Adrenal gland (tissue), 12 donors: ENCODE results near the gene NANS. TPM values are rescaled to one million over a fixed set of nuclear protein-coding genes. Genes with fewer than 3 reads are reported as not detected.
A peak's percentile ranks its signal among the peaks of the same experiment; 100 is the strongest.

Source experiments
- DNase-seq, 7 donors: peaks; one replicate each; pipeline ENCODE4 v3.0.0-alpha.2; 2019 to 2020
- H3K27ac ChIP-seq, 5 donors: fragments of 200-600 bp; sonication (generic) in 4 of 5; 1 replicate in 3 of 5; 2 replicates in 2 of 5; pipeline versions ENCODE4 v1.5.1 to v1.8.0; 2016 to 2020; ENCODE audit warnings: mild to moderate bottlenecking in 1 of 5
- H3K27me3 ChIP-seq: fragments of 200-600 bp; 2 replicates; pipeline ENCODE4 v1.8.0; 2021
- H3K36me3 ChIP-seq, 2 donors: fragments of 200-600 bp; replicated peaks in 1 of 2; 1 replicate in 1 of 2; 2 replicates in 1 of 2; pipeline versions ENCODE4 v1.5.1 to v1.8.0; 2018 to 2022
- H3K4me1 ChIP-seq, 2 donors: fragments of 200-600 bp; replicated peaks in 1 of 2; 1 replicate in 1 of 2; 2 replicates in 1 of 2; pipeline versions ENCODE4 v1.5.1 to v1.8.0; 2018 to 2021
- H3K4me3 ChIP-seq, 4 donors: fragments of 200-600 bp; sonication (generic) in 3 of 4; one replicate each; pipeline ENCODE4 v1.5.1; 2016 to 2018
- H3K9me3 ChIP-seq, 3 donors: fragments of 200-600 bp; sonication (generic) in 1 of 3; replicated peaks in 1 of 3; 1 replicate in 2 of 3; 2 replicates in 1 of 3; pipeline versions ENCODE4 v1.5.1 to v1.8.0; 2016 to 2021
- CTCF ChIP-seq, 6 experiments: fragments of 450-650 bp in 4 of 6; fragments of 200-600 bp in 2 of 6; sonication (generic) in 1 of 6; IDR thresholded peaks; 1 replicate in 5 of 6; 2 replicates in 1 of 6; pipeline versions ENCODE4 v1.5.1 to v1.8.0; 2016 to 2021; ENCODE audit warnings: antibody characterized with exemption in 6 of 6, mild to moderate bottlenecking in 2 of 6, moderate library complexity in 1 of 6
- POLR2A ChIP-seq, 2 donors: fragments of 450-650 bp; IDR thresholded peaks; one replicate each; pipeline ENCODE4 v1.6.1; 2017; ENCODE audit warnings: antibody characterized with exemption in 2 of 2, mild to moderate bottlenecking in 2 of 2, moderate library complexity in 1 of 2
- WGBS, 4 donors: extraction: QIAGEN DNeasy Blood & Tissue Kit in 2 of 4; methylation state at CpG; one replicate each; pipeline versions ENCODE4 v1.1.5 to v1.1.7; 2013 to 2017; 5-methylcytosine and 5-hydroxymethylcytosine counted together
- intact Hi-C, 2 donors: fragments of 100-400 bp; cut with DNase I; formaldehyde crosslinking; loops; one replicate each; pipeline versions ENCODE4 v1.14.1 to v1.15.0; 2022 to 2023
- polyA plus RNA-seq, 3 donors: library from polyadenylated mRNA; stranded (reverse); fragments of 200-250 nt in 2 of 3; fragments of 350-450 nt in 1 of 3; fragmentation: Illumina TruSeq in 1 of 3; extraction: RNeasy Lipid Tissue Mini Kit (QIAGEN cat#74804) in 1 of 3; gene quantifications; one replicate each; pipeline ENCODE4 v1.2.3, GENCODE V29; 2013 to 2014
- total RNA-seq, 9 donors: library from RNA; depleted of rRNA in 4 of 9; stranded (reverse); fragments of >200 nt in 4 of 9; fragments of 120-200 nt in 1 of 9; fragmentation: NEBNext Ultra II Directional in 1 of 9; extraction: Animal tissue kit (Norgen Biotek cat#: 25700) in 1 of 9; gene quantifications; one replicate each; pipeline versions ENCODE4 v1.1.0 to v1.2.4, GENCODE V29; 2013 to 2023
- donor health status: healthy with polysubstance abuse.
- donor health status: Bipolar disorder and iron deficiency.
- donor health status: DM: yes; HTN: yes; CAD: no.
- donor health status: DM: no; HTN: no; CAD: no.
- donor health status: DM: no; HTN: no; CAD: no.
- donor health status: DM: yes; HTN: yes; CAD: no.

Gene NANS
- total and polyA plus RNA-seq, 12 donors: 24.2 to 81.5 (median 38.7) TPM

- intact Hi-C loops: loop anchor here (10.0 kb wide), 3 partner anchors 46 to 316 kb away; partner anchors contain the start of genes ANP32B (in 1 of the 2) and TRMO (in 1 of the 2)
- Histone ChIP-seq H3K4me3 (no peak overlapping the region), H3K9me3 (no peaks in the 10 kb centered on the region), H3K36me3 (no peaks in the 10 kb centered on the region), H3K27ac (no peak overlapping the region), H3K27me3 (no peaks in the 10 kb centered on the region), H3K4me1 (no peaks in the 10 kb centered on the region)
- DNase-seq: no peak
- TF ChIP-seq POLR2A (IDR thresholded peaks at IDR 0.05): no peak
- TF ChIP-seq CTCF (IDR thresholded peaks at IDR 0.05): no peak
These were observed 25.4 kb upstream of the NANS start for GRCh38 chr9:98031169-98031568.

- intact Hi-C loops: loop anchor here (10.0 kb wide), 3 partner anchors 47 to 317 kb away; partner anchors contain the start of genes ANP32B (in 1 of the 2) and TRMO (in 1 of the 2)
- no peak overlapping the region for H3K4me3 ChIP-seq
- H3K27ac ChIP-seq: no peak overlapping the region
- H3K9me3 ChIP-seq: no peaks in the 10 kb centered on the region
- no peaks in the 10 kb centered on the region for H3K27me3 ChIP-seq
- H3K4me1 ChIP-seq: no peaks in the 10 kb centered on the region
- TF ChIP-seq POLR2A (IDR thresholded peaks at IDR 0.05): no peak
- TF ChIP-seq CTCF (IDR thresholded peaks at IDR 0.05): no peak
- no peaks in the 10 kb centered on the region for H3K36me3 ChIP-seq
- no peak for DNase-seq
- 92 to 100% (median 96%) methylated on average over 1 of the region's 1 CpG for WGBS, 4 donors
These were observed 24.6 kb upstream of the NANS start for GRCh38 chr9:98031935-98032334.

- Histone ChIP-seq H3K27me3 (no peaks in the 10 kb centered on the region), H3K4me3 (no peak overlapping the region), H3K9me3 (no peaks in the 10 kb centered on the region), H3K4me1 (no peaks in the 10 kb centered on the region), H3K27ac (no peak overlapping the region), H3K36me3 (no peaks in the 10 kb centered on the region)
- TF ChIP-seq POLR2A (IDR thresholded peaks at IDR 0.05) (no peak), CTCF (IDR thresholded peaks at IDR 0.05) (peak; percentile 76 to 84 (median 79))
- peak; percentile 80 to 94 (median 88) for DNase-seq
- WGBS, 4 donors: 35 to 46% (median 40%) methylated on average over 15 to 20 of the region's 20 CpGs
- intact Hi-C loops: loop anchor here (2.0 to 10.0 kb wide), 4 partner anchors 50 to 320 kb away; partner anchors contain the start of genes ANP32B (in 1 of the 2) and TRMO (in 1 of the 2)
These were observed 21.7 kb upstream of the NANS start for GRCh38 chr9:98034593-98035546.

GRCh38 chr9:98037357-98037756 is 19.2 kb upstream of the NANS start:
- no peaks in the 10 kb centered on the region for H3K27me3 ChIP-seq
- peak in 5 of 7 donors; percentile 31 to 69 (median 36) for DNase-seq
- H3K4me3 ChIP-seq: no peak overlapping the region
- no peak overlapping the region for H3K27ac ChIP-seq
- no peaks in the 10 kb centered on the region for H3K36me3 ChIP-seq
- TF ChIP-seq POLR2A (IDR thresholded peaks at IDR 0.05) (no peak), CTCF (IDR thresholded peaks at IDR 0.05) (no peak)
- no peaks in the 10 kb centered on the region for H3K9me3 ChIP-seq
- intact Hi-C loops: loop anchor here (10.0 kb wide), 3 partner anchors 53 to 323 kb away; partner anchors contain the start of genes ANP32B (in 1 of the 2) and TRMO (in 1 of the 2)
- H3K4me1 ChIP-seq: no peaks in the 10 kb centered on the region
